Body of pancreas (tissue), 4 donors: Measurements from ENCODE around the gene TAF7.

Experiments used
- CTCF ChIP-seq, 7 experiments: fragments of 450-650 bp in 4 of 7; fragments of 200-600 bp in 3 of 7; sonication (generic) in 3 of 7; IDR thresholded peaks; one replicate each; pipeline ENCODE4 v1.5.1; 2016 to 2019; ENCODE audit warnings: antibody characterized with exemption in 7 of 7
- POLR2A ChIP-seq, 3 donors: fragments of 450-650 bp; IDR thresholded peaks; one replicate each; pipeline ENCODE4 v1.6.1; 2016; ENCODE audit warnings: antibody characterized with exemption in 3 of 3, mild to moderate bottlenecking in 2 of 3

- TF ChIP-seq CTCF (IDR thresholded peaks at IDR 0.05) (no peak), POLR2A (IDR thresholded peaks at IDR 0.05) (no peak)
Observed at GRCh38 chr5:141319202-141319601, 1.4 kb downstream of the TAF7 start.
